WTC11 (cell line): ENCODE results near the gene KIRREL3.

Source experiments
- CBFB ChIP-seq: sonication (generic); formaldehyde crosslinking; IDR thresholded peaks from 2 replicates; pipeline ENCODE4 v1.8.1; 2022; ENCODE audit warnings: mild to moderate bottlenecking, low read depth, missing genetic modification reagents
- E2F1 ChIP-seq: sonication (generic); formaldehyde crosslinking; IDR thresholded peaks from 2 replicates; pipeline ENCODE4 v1.8.0; 2022; ENCODE audit warnings: mild to moderate bottlenecking, missing genetic modification reagents
- FOXP4 ChIP-seq: sonication (generic); formaldehyde crosslinking; IDR thresholded peaks from 2 replicates; pipeline ENCODE4 v1.8.0; 2022; ENCODE audit warnings: mild to moderate bottlenecking, missing genetic modification reagents

GRCh38 chr11:126511475-126512115 lies 489.0 kb downstream of the KIRREL3 start:
- TF ChIP-seq CBFB (CRISPR knock-in tag) = no peak
- TF ChIP-seq FOXP4 (CRISPR knock-in tag) = no peak
- TF ChIP-seq E2F1 = no peak
